IPS-20b (cell line): ENCODE measurements around the gene CNGA2.

Experiments
- H3K27ac ChIP-seq: one replicate; pipeline ENCODE4 v1.5.1; 2013; ENCODE audit warnings: low read length
- H3K27me3 ChIP-seq: 2 replicates; pipeline ENCODE4 v1.6.1; 2013; ENCODE audit warnings: mild to moderate bottlenecking, low read length, inconsistent platforms; ENCODE audit not compliant: insufficient read depth
- H3K36me3 ChIP-seq: 2 replicates; pipeline ENCODE4 v1.6.1; 2013; ENCODE audit warnings: low read depth, mild to moderate bottlenecking, inconsistent platforms, low read length, moderate library complexity; ENCODE audit not compliant: insufficient read depth
- H3K4me1 ChIP-seq: 2 replicates; pipeline ENCODE4 v1.6.1; 2013; ENCODE audit warnings: mild to moderate bottlenecking, control low read depth, inconsistent platforms, low read length, moderate library complexity; ENCODE audit not compliant: insufficient read depth
- H3K4me3 ChIP-seq: 2 replicates; pipeline ENCODE4 v1.5.1; 2013; ENCODE audit warnings: mild to moderate bottlenecking, low read length, inconsistent platforms
- H3K9ac ChIP-seq: 2 replicates; pipeline ENCODE4 v1.6.1; 2013; ENCODE audit warnings: low read depth, mild to moderate bottlenecking, inconsistent platforms, low read length, moderate library complexity
- H3K9me3 ChIP-seq: 2 replicates; pipeline ENCODE4 v1.6.1; 2013; ENCODE audit warnings: mild to moderate bottlenecking, low read depth, low read length, inconsistent platforms; ENCODE audit not compliant: insufficient read depth

CNGA2 gene

GRCh38 chrX:151700581-151700980, 34.0 kb upstream of the CNGA2 start:
- no peaks in the 10 kb centered on the region for H3K9me3 ChIP-seq
- H3K27me3 ChIP-seq: peaks cover 12% of the 10 kb centered on the region
- no peak overlapping the region for H3K27ac ChIP-seq
- no peak overlapping the region for H3K9ac ChIP-seq
- no peaks in the 10 kb centered on the region for H3K36me3 ChIP-seq
- H3K4me3 ChIP-seq: no peak overlapping the region
- H3K4me1 ChIP-seq: peaks cover 3% of the 10 kb centered on the region; the same call in 1 of the 2 replicates

- H3K27ac ChIP-seq: no peak overlapping the region
- no peak overlapping the region for H3K4me3 ChIP-seq
- H3K9me3 ChIP-seq: no peaks in the 10 kb centered on the region
- no peaks in the 10 kb centered on the region for H3K36me3 ChIP-seq
- peaks cover 7% of the 10 kb centered on the region; the same call in 1 of the 2 replicates for H3K27me3 ChIP-seq
- no peak overlapping the region for H3K9ac ChIP-seq
- no peaks in the 10 kb centered on the region for H3K4me1 ChIP-seq
These were observed 33.5 kb upstream of the CNGA2 start for GRCh38 chrX:151701071-151701470.

- no peaks in the 10 kb centered on the region for H3K9me3 ChIP-seq
- no peaks in the 10 kb centered on the region for H3K4me1 ChIP-seq
- no peak overlapping the region for H3K4me3 ChIP-seq
- peaks cover 2% of the 10 kb centered on the region; the same call in 1 of the 2 replicates for H3K27me3 ChIP-seq
- H3K36me3 ChIP-seq: no peaks in the 10 kb centered on the region
- H3K27ac ChIP-seq: no peak overlapping the region
- no peak overlapping the region for H3K9ac ChIP-seq
These were observed 33.0 kb upstream of the CNGA2 start for GRCh38 chrX:151701531-151701930.

- Histone ChIP-seq H3K9me3 (no peaks in the 10 kb centered on the region), H3K4me3 (no peak overlapping the region), H3K4me1 (no peaks in the 10 kb centered on the region), H3K27me3 (no peaks in the 10 kb centered on the region), H3K9ac (no peak overlapping the region), H3K27ac (no peak overlapping the region), H3K36me3 (no peaks in the 10 kb centered on the region)
These were observed 32.4 kb upstream of the CNGA2 start for GRCh38 chrX:151702026-151702714.

- no peaks in the 10 kb centered on the region for H3K27me3 ChIP-seq
- H3K4me1 ChIP-seq: no peaks in the 10 kb centered on the region
- no peak overlapping the region for H3K4me3 ChIP-seq
- H3K9ac ChIP-seq: no peak overlapping the region
- no peaks in the 10 kb centered on the region for H3K9me3 ChIP-seq
- H3K27ac ChIP-seq: no peak overlapping the region
- no peaks in the 10 kb centered on the region for H3K36me3 ChIP-seq
These were observed 31.7 kb upstream of the CNGA2 start for GRCh38 chrX:151702741-151703340.

GRCh38 chrX:151703487-151703886, 31.1 kb upstream of the CNGA2 start:
- H3K9ac ChIP-seq: no peak overlapping the region
- no peak overlapping the region for H3K4me3 ChIP-seq
- no peak overlapping the region for H3K27ac ChIP-seq
- H3K4me1 ChIP-seq: no peaks in the 10 kb centered on the region
- no peaks in the 10 kb centered on the region for H3K27me3 ChIP-seq
- no peaks in the 10 kb centered on the region for H3K9me3 ChIP-seq
- no peaks in the 10 kb centered on the region for H3K36me3 ChIP-seq

GRCh38 chrX:151704041-151704663, 30.4 kb upstream of the CNGA2 start:
- H3K9ac ChIP-seq: no peak overlapping the region
- H3K27ac ChIP-seq: no peak overlapping the region
- no peak overlapping the region for H3K4me3 ChIP-seq
- no peaks in the 10 kb centered on the region for H3K36me3 ChIP-seq
- no peaks in the 10 kb centered on the region for H3K27me3 ChIP-seq
- no peaks in the 10 kb centered on the region for H3K9me3 ChIP-seq
- no peaks in the 10 kb centered on the region for H3K4me1 ChIP-seq

- no peak overlapping the region for H3K9ac ChIP-seq
- H3K4me3 ChIP-seq: no peak overlapping the region
- H3K36me3 ChIP-seq: no peaks in the 10 kb centered on the region
- no peaks in the 10 kb centered on the region for H3K27me3 ChIP-seq
- H3K27ac ChIP-seq: no peak overlapping the region
- no peaks in the 10 kb centered on the region for H3K9me3 ChIP-seq
- H3K4me1 ChIP-seq: no peaks in the 10 kb centered on the region
These were observed 25.7 kb upstream of the CNGA2 start for GRCh38 chrX:151708821-151709220.

GRCh38 chrX:151710457-151710856, 24.1 kb upstream of the CNGA2 start:
- Histone ChIP-seq H3K4me1 (no peaks in the 10 kb centered on the region), H3K4me3 (no peak overlapping the region), H3K27ac (no peak overlapping the region), H3K9ac (no peak overlapping the region), H3K36me3 (no peaks in the 10 kb centered on the region), H3K9me3 (no peaks in the 10 kb centered on the region), H3K27me3 (no peaks in the 10 kb centered on the region)

GRCh38 chrX:151711154-151711553, 23.4 kb upstream of the CNGA2 start:
- no peak overlapping the region for H3K9ac ChIP-seq
- no peaks in the 10 kb centered on the region for H3K27me3 ChIP-seq
- H3K4me3 ChIP-seq: no peak overlapping the region
- no peaks in the 10 kb centered on the region for H3K9me3 ChIP-seq
- H3K4me1 ChIP-seq: no peaks in the 10 kb centered on the region
- no peak overlapping the region for H3K27ac ChIP-seq
- no peaks in the 10 kb centered on the region for H3K36me3 ChIP-seq

GRCh38 chrX:151711787-151712186, 22.8 kb upstream of the CNGA2 start:
- H3K27me3 ChIP-seq: no peaks in the 10 kb centered on the region
- no peaks in the 10 kb centered on the region for H3K9me3 ChIP-seq
- no peak overlapping the region for H3K9ac ChIP-seq
- no peak overlapping the region for H3K4me3 ChIP-seq
- H3K4me1 ChIP-seq: no peaks in the 10 kb centered on the region
- no peaks in the 10 kb centered on the region for H3K36me3 ChIP-seq
- no peak overlapping the region for H3K27ac ChIP-seq

- Histone ChIP-seq H3K36me3 (no peaks in the 10 kb centered on the region), H3K27me3 (no peaks in the 10 kb centered on the region), H3K9me3 (no peaks in the 10 kb centered on the region), H3K9ac (no peak overlapping the region), H3K4me3 (no peak overlapping the region), H3K4me1 (no peaks in the 10 kb centered on the region), H3K27ac (no peak overlapping the region)
These were observed 22.3 kb upstream of the CNGA2 start for GRCh38 chrX:151712253-151712652.
